GM18867 (cell line): Measurements from ENCODE around the gene DNAJC12.
"Not testable (repeated sequence)": the region's sequence is repeated elsewhere in the genome, so short reads cannot be mapped to it uniquely, and the experiment has no call there.

Source experiments
- ATAC-seq: cut with Tn5 transposase; IDR thresholded peaks from one replicate; pipeline ENCODE4 v1.9.1; 2021; ENCODE audit warnings: mild to moderate bottlenecking, moderate library complexity; ENCODE audit not compliant: unreplicated experiment

DNAJC12 gene

GRCh38 chr10:67837541-67838314, at the start of gene DNAJC12:
Gene DNAJC12 (minus strand): TSS chr10:67838188. CDS start chr10:67838011, 177 bp downstream.
- ATAC-seq: no peak

- ATAC-seq: peak; percentile 68
Observed at GRCh38 chr10:67884842-67885670, 47.1 kb upstream of the DNAJC12 start.

GRCh38 chr10:67884313-67884841, 46.4 kb upstream of the DNAJC12 start, which contains the start of gene SIRT1:
Gene SIRT1 (plus strand): TSS chr10:67884656. CDS start chr10:67884722, 66 bp downstream.
- peak; percentile 83 for ATAC-seq

- ATAC-seq: no peak
Observed at GRCh38 chr10:67883710-67884312, 45.8 kb upstream of the DNAJC12 start.

- no peak for ATAC-seq
Observed at GRCh38 chr10:67878133-67878532, 40.1 kb upstream of the DNAJC12 start.

- not testable (repeated sequence) for ATAC-seq
Observed at GRCh38 chr10:67877421-67877820, 39.4 kb upstream of the DNAJC12 start.

- no peak for ATAC-seq
Observed at GRCh38 chr10:67875340-67876238, 37.6 kb upstream of the DNAJC12 start.

GRCh38 chr10:67869996-67870395, 32.0 kb upstream of the DNAJC12 start:
- no peak for ATAC-seq

GRCh38 chr10:67868132-67868531, 30.1 kb upstream of the DNAJC12 start:
- ATAC-seq: no peak

- ATAC-seq: no peak
Observed at GRCh38 chr10:67864607-67865371, 26.8 kb upstream of the DNAJC12 start.

GRCh38 chr10:67863094-67863493, 25.1 kb upstream of the DNAJC12 start:
- no peak for ATAC-seq

GRCh38 chr10:67861750-67862432, 23.9 kb upstream of the DNAJC12 start:
- ATAC-seq: no peak

- no peak for ATAC-seq
Observed at GRCh38 chr10:67858971-67859370, 21.0 kb upstream of the DNAJC12 start.

GRCh38 chr10:67853512-67853911, 15.5 kb upstream of the DNAJC12 start:
- no peak for ATAC-seq

- no peak for ATAC-seq
Observed at GRCh38 chr10:67852761-67853160, 14.8 kb upstream of the DNAJC12 start.

- no peak for ATAC-seq
Observed at GRCh38 chr10:67851186-67851585, 13.2 kb upstream of the DNAJC12 start.

GRCh38 chr10:67849331-67850011, 11.5 kb upstream of the DNAJC12 start:
- peak; percentile 94 for ATAC-seq

GRCh38 chr10:67843284-67843683, 5.3 kb upstream of the DNAJC12 start:
- ATAC-seq: no peak
